ENCODE results near the gene ST6GAL1. TPM values are rescaled to one million over a fixed set of nuclear protein-coding genes. Genes with fewer than 3 reads are reported as not detected.

Gene ST6GAL1
- total RNA-seq, 1 experiment from 2014 or later, result 3.3 TPM

- Histone ChIP-seq H3K36me3 (ENCODE audit: control insufficient read depth, insufficient read depth, low read length) (no peaks in the 10 kb centered on the region), H3K9me3 (ENCODE audit: control insufficient read depth, insufficient read depth, low read depth, low read length) (no peaks in the 10 kb centered on the region), H3K27me3 (ENCODE audit: control insufficient read depth, insufficient read depth, low read length) (no peaks in the 10 kb centered on the region), H3K27ac (ENCODE audit: low read length) (no peak overlapping the region), H3K4me3 (ENCODE audit: low read depth in 2 of 2, low read length in 2 of 2) (no peak overlapping the region), H3K4me1 (ENCODE audit: control insufficient read depth, insufficient read depth, low read length) (no peaks in the 10 kb centered on the region)
- intact Hi-C loops (cut with micrococcal nuclease; ENCODE audit: unreplicated experiment), result no loop called here
- in situ Hi-C loops (cut with HindIII; ENCODE audit: low pct_unique_long_range_greater_than_20kb, low sequenced_read_pairs), result no loop called here
- CTCF ChIA-PET, result interaction anchor here (0.7 kb wide), 1 partner anchor 95 kb away, joined by 3 read pairs; the partner anchor contains the start of gene RPL39L
- POLR2A ChIA-PET, result no interaction called here
- no TSS peak for BruUV-seq (replicated peaks)
- TF ChIP-seq CTCF (IDR thresholded peaks at IDR 0.05) (no peak; the same call in 1 of the 2 replicates), TCF7L2 (IDR thresholded peaks at IDR 0.05; ENCODE audit: low read depth, low read length) (no peak), REST (IDR thresholded peaks at IDR 0.05; ENCODE audit: insufficient read depth in 1 of 2, low read depth in 2 of 2, low read length in 1 of 2) (no peak), POLR2AphosphoS5 (IDR thresholded peaks at IDR 0.05; ENCODE audit: low read depth, low read length) (no peak)
- ATAC-seq (no peak), DNase-seq (ENCODE audit: low read depth, low spot score) (no peak)
Measured at GRCh38 chr3:187044867-187045552, 114.7 kb downstream of the ST6GAL1 start.

- Histone ChIP-seq H3K4me3 (ENCODE audit: low read depth in 2 of 2, low read length in 2 of 2) (no peak overlapping the region), H3K27ac (ENCODE audit: low read length) (no peak overlapping the region), H3K9me3 (ENCODE audit: control insufficient read depth, insufficient read depth, low read depth, low read length) (no peaks in the 10 kb centered on the region), H3K36me3 (ENCODE audit: control insufficient read depth, insufficient read depth, low read length) (no peaks in the 10 kb centered on the region), H3K27me3 (ENCODE audit: control insufficient read depth, insufficient read depth, low read length) (no peaks in the 10 kb centered on the region), H3K4me1 (ENCODE audit: control insufficient read depth, insufficient read depth, low read length) (no peaks in the 10 kb centered on the region)
- no peak for ATAC-seq
- POLR2A ChIA-PET, result no interaction called here
- no peak for TF ChIP-seq TCF7L2 (IDR thresholded peaks at IDR 0.05; ENCODE audit: low read depth, low read length)
- no peak for TF ChIP-seq REST (IDR thresholded peaks at IDR 0.05; ENCODE audit: insufficient read depth in 1 of 2, low read depth in 2 of 2, low read length in 1 of 2)
- no peak for TF ChIP-seq SIN3A (IDR thresholded peaks at IDR 0.05; ENCODE audit: borderline replicate concordance, insufficient read depth, low read depth, low read length)
- no peak for TF ChIP-seq CTCF (IDR thresholded peaks at IDR 0.05)
- TF ChIP-seq POLR2AphosphoS5 (IDR thresholded peaks at IDR 0.05; ENCODE audit: low read depth, low read length), result no peak
- DNase-seq (ENCODE audit: low read depth, low spot score), result no peak
- intact Hi-C loops (cut with micrococcal nuclease; ENCODE audit: unreplicated experiment) (no loop called here), in situ Hi-C loops (cut with HindIII; ENCODE audit: low pct_unique_long_range_greater_than_20kb, low sequenced_read_pairs) (no loop called here)
- no TSS peak for BruUV-seq (replicated peaks)
- CTCF ChIA-PET, result no interaction called here
Measured at GRCh38 chr3:187046033-187046432, 115.7 kb downstream of the ST6GAL1 start.
